Fibroblast of skin of right quadriceps (primary cell): ENCODE data around the gene AGAP1.
A peak's percentile ranks its signal among the peaks of the same experiment; 100 is the strongest.

Experiments used
- DNase-seq: peaks from one replicate; pipeline ENCODE4 v3.0.0-alpha.2; 2013

The AGAP1 gene

DNA sequence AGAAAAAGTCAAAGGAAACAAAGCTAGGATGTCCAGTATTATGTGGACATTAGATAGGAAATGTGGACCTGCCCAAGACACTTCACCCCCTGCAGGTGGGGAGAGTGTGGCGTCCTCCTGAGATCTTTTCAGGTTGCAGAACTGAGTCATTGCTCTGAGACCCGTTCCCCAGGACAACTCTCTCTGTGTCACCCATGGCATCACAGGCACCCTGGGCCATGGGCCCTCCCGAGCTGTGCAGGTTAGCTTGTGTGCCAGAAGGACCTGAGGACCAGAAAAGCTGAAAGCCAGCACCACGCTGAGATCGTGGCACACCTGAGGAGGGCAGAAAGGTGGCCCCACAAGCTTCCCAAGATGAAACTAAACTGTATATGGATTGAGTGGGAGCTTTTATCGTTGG lies 229.5 kb downstream of the AGAP1 start:
- DNase-seq = no peak

GRCh38 chr2:235723811-235724465 lies 230.1 kb downstream of the AGAP1 start:
- no peak for DNase-seq

DNA sequence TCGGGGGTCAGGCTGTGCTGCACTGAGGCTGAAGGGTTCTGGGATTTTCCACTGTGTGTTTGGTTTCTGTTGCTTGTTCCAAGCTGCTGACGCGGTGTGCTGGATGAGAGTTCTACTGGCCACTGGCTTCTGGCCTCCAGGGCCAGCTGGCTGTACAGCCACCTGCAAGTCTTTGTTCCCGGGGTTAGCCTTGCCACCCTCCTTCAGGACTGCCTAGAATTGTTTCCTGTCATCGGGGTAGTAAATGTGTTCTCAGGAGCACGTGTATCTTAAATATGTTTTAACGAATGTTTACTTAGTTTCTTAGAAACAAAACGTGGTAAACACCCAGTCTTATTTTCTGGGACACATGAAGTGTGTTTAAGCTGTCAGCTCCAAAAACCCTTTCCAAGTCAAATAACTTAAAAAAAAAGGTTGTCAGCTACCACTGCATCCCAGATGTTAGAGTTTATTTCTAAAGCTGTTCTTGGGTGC lies 231.2 kb downstream of the AGAP1 start:
- no peak for DNase-seq

DNA sequence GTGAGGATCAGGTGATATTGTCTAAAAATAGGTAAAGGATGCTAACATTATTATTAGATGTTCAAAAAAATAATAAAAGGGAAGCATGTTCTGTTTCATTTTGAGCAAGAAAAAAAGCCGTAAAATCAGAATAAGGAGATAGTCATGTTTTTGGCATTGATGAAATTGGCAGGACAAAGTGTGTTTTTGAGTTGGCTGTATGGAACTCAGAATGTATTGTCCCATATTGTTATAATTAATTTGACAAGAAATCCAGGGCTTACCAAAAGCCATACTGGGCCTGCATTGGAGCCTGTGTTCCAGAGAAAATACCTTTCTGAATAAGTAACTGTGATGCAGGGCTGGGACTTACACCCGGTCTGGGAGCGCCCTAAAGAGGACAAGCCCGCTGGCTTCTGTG lies 232.0 kb downstream of the AGAP1 start:
- no peak for DNase-seq

DNA sequence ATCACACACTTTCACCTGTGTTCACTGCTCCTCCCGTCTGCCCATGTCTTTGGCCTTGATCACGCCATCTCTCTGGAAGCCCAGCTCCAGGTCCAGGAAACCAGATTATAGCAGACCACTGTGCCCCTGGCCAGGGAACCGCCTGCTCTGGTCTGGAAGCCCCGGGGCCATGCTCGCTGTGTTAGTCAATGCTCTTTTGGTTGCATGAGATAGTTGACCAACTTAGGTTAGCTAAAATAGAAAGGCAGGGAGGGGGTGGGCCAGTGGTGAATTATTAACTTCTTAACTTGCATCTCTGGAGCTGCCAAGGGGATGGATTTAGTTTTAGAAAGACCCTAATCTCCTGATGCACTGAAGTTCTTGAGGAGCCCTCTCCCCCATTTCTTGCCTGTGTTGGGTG lies 232.7 kb downstream of the AGAP1 start:
- DNase-seq = no peak

- DNase-seq = no peak
These were observed 233.3 kb downstream of the AGAP1 start for GRCh38 chr2:235727174-235727573.

- DNase-seq = no peak
These were observed 234.3 kb downstream of the AGAP1 start for GRCh38 chr2:235727891-235728799.

- no peak for DNase-seq
These were observed 235.1 kb downstream of the AGAP1 start for GRCh38 chr2:235728800-235729556.

DNA sequence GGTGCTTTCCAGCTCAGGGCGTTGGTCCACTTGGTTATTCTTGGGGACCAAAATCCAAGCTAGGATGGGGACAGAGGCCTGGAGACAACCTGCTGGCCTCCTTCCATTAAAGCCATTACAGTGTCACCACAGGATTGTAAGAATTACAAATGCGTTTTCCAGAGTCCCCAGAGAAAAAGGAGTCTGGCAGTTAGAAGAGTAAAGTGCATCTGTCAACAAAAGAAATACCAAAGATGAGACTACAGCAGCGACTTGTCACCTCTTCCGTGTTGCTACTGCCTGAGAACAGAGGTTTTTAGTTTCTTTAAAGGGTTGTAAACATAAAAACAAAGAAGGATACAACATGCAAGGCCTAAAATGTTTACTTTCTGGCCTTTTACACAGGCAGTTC lies 235.7 kb downstream of the AGAP1 start:
- no peak for DNase-seq

DNA sequence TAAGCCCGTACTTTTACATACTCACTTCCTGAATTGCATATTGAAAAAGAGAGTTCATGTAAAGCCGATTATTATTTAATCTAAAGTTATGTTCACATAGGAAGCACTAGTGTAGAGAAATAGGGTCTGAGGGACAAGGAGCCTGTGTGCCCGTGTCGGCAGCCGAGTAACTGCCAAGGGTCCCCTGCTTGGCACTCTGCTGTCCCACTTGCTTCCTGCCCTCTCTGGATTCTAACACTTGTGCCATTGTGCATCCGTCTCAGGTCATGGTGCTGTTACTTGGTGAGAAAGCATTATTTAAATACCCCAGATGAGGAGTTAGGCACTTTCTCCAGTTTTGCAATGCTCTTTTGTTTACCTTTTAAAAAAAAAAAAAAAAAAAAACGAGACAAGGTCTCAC lies 236.3 kb downstream of the AGAP1 start:
- DNase-seq = no peak

DNA sequence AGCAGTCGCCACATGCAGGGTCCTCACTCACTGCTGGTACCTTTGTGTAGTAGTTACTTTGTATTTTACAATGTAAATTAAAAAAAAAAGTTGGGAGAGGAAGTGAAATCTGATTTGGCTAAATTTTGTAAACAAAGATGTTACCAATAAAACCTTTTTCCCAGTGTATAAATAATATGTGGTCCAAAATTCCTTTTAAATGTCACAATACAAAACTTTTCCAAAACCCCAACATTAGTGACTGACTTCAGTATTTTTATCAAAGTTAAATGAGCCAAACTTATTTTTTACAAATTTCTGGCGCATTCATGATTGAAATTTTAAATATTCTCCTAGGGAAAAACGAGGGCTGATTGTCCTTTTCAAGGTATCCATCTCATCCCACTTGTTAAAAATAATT lies 239.9 kb downstream of the AGAP1 start:
- no peak for DNase-seq

GRCh38 chr2:235734168-235734567 lies 240.3 kb downstream of the AGAP1 start:
- no peak for DNase-seq

DNA sequence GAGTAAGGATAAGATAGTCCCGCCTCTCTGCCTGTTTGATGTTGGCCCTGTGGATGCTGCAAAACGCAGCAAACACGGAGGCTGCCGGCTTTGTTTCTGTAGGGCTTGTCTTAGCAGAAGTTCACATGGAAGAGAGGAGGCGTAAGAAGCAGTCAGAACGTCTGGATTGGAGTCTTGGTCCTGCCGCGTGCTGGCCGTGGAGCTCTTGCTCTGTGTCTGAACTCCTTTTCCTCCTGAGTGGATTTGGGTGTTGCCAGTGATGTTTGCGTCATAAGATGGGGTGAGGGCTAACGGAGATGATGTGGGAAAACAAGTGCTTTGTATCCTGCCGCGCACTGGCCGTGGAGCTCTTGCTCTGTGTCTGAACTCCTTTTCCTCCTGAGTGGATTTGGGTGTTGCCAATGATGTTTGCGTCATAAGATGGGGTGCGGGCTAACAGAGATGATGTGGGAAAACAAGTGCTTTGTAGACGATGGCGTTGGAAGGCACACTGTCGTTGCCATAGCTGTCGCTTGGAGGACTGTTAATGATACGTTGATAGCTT lies 240.9 kb downstream of the AGAP1 start:
- no peak for DNase-seq

- no peak for DNase-seq
These were observed 243.6 kb downstream of the AGAP1 start for GRCh38 chr2:235737396-235737795.

DNA sequence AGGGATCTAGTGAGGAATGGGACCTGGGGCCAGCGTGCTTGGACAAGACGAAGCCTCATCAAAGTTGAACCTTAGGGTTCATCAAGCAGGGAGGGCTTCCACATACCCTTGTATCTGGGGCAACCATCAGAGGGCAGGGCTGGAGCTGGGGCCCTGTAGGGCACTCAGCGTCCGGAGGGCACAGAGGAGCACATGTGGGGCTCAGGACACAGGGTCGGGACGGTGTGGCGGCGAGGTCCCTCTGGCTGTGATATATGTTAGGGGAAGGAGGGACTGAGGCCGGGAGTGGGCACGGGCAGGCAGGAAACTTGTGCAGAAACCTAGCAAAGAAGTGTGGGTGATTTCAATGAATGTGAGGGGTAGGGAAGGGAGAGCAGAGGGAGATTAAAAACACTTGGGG lies 244.0 kb downstream of the AGAP1 start:
- DNase-seq = no peak

GRCh38 chr2:235739704-235740415 lies 246.0 kb downstream of the AGAP1 start:
- no peak for DNase-seq

GRCh38 chr2:235740821-235741220 lies 247.0 kb downstream of the AGAP1 start:
- DNase-seq = no peak

DNA sequence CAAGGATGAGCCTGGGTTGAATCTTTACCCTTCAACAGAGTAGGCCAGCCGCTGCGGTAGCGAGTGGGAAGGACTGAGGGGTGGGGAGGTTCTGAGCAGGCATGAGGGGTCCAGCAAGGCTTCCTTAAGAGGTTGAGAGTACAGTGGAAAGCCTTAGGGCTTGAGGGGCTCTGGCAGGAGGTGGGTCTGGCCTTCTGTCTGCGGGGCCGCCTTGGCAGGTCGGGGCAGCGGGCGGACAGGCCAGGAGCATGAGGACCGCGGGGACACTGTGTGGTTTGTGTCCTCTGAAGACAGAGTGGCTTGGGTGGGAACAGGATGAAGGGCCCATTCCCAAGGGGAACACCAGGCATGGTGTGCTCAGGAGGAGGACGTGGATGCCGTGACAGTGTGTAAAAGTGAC lies 250.3 kb downstream of the AGAP1 start:
- DNase-seq = no peak

GRCh38 chr2:235745597-235745996 lies 251.8 kb downstream of the AGAP1 start:
- peak; percentile 23 for DNase-seq

DNA sequence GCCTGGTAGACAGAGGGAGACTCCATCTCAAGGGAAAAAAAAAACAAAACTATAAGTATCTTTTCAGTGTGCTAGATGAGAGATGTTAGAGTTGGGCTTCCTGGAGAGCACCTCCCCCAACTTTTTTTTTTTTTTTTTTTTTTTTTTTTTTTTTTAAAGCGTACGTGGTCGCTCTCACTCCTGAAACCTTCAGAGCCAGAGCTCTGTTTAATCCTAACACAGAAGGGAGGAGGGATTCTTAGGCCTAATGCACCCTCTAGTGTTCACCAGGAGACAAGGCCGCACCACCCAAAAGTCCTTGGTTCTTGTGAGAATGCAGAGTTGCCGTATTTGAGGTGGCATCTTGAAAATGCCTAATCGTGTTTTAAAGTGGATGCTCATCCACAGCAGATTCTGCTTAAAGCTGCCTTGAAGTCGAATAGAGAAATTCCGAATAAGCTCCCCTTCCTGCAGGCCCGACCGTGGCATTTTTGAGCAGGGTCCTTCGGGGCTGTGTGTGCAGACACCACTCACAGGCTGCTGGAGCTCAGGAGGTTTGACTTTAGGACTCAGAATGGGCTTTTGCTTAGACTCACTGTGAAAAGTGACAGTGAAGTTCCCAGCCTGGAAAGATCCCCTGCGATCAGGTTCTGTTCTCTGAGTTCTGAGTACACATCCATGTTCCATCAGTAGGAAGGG lies 252.6 kb downstream of the AGAP1 start:
- DNase-seq = peak; percentile 84

GRCh38 chr2:235747001-235747785 lies 253.3 kb downstream of the AGAP1 start:
- no peak for DNase-seq
